ENCODE results near the gene TOMM40L. TPM values are rescaled to one million over a fixed set of nuclear protein-coding genes. Genes with fewer than 3 reads are reported as not detected.

Gene TOMM40L
- polyA plus RNA-seq, result 10 to 100 TPM in 2 of 3 donors, 1 to 10 TPM in 1; 7.9 to 11.3 (median 11.1) TPM

DNA sequence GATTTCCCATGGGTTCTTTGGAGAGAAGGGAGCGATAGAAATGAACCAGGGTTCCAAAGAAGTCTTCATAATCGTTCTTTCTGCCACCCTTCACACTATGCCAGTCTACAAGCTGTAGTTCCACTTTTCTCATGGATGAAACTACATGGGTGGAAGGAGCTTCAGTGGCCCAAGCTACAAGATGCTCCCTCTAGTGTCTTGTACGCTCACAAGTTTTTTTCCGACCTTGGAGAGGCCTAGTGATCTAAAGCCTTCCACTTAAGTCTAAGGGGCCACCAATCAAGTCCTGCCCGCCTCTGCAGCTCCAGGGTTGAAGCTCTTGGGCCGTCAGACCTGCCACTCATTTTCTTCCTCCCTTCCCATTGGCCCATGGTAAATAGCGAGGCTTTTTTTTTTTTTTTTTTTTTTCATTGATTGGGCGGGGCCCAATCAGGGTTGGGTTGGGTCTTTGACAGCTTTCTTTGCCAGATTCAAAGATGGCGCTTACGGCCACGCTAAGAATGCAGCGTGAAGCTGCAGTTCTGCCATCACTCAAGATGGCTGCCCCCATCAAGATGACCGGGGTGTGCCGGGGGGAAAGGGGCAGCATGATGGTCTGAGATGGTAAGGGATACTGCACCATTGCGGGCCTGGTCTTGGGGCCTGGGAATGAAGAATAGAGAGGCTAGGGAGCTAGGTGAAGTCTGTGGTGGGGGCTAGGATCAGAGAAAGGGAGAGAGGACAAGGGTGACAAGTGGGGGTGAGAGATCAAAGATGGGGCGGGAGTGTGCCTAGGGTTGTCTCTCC is at the start of gene TOMM40L:
Gene TOMM40L (plus strand): TSS at position 527 of the 786 bp plus-strand sequence. CDS start 430 bp downstream, outside the sequence.
- peak; percentile 89 to 92 (median 91) for DNase-seq
- Mint-ChIP-seq H3K9me3 (no peaks in the 10 kb centered on the region), H3K36me3 (peaks cover 0 to 23% (median 8%) of the 10 kb centered on the region in 3 donors), H3K4me3 (peak within 1 kb of the TSS; percentile 85 to 98 (median 97)), H3K27ac (peak within 1 kb of the TSS; percentile 77 to 94 (median 90)), H3K4me1 (peaks cover 51 to 55% of the 10 kb centered on the region in 2 donors), H3K27me3 (ENCODE audit: low read depth in 3 of 3) (peaks cover 0 to 6% (median 4%) of the 10 kb centered on the region in 3 donors)

DNA sequence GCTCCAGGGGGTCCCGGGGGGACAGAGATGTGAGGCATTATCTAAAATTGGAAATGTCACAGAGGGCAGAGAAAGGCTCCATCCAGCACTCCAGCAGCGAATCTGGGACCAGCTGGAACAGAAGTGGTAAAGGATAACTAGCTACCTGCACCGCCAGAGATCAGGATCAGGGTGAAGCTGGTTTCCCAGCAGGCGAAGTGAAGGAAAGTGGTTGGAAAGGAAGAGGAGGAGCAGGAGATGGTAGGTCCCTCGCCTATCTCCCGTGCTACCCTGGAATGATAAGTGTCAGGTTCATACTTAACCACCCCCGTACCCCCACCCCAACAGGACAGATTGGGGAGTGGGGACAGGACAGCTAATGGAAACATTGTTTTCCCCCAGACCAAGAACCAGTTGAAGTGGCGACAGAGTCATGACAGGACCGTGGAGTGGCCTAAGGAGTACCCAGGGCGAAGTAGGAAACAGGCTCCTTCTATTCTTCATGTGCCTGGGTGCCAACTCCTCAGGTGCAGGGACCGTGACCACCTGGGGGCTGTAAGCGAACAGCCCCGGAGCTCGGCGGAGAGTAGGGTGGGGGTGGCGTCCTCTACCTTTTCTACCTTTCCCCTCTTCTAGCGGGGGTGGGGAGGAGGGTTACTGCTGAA is 49.3 kb upstream of the TOMM40L start:
- no peaks in the 10 kb centered on the region for H3K9me3 Mint-ChIP-seq
- peak overlapping the region; percentile 94 to 100 (median 100) for H3K4me3 Mint-ChIP-seq
- H3K27me3 Mint-ChIP-seq (ENCODE audit: low read depth in 3 of 3), result no peaks in the 10 kb centered on the region
- no peak for DNase-seq
- H3K27ac Mint-ChIP-seq, result peak overlapping the region; percentile 98 to 100 (median 99)
- peaks cover 57 to 75% of the 10 kb centered on the region in 2 donors for H3K4me1 Mint-ChIP-seq
- peaks cover 9 to 29% (median 21%) of the 10 kb centered on the region in 3 donors for H3K36me3 Mint-ChIP-seq

GRCh38 chr1:161177112-161177935 is 48.5 kb upstream of the TOMM40L start, which contains the start of gene B4GALT3:
Gene B4GALT3, minus strand, starts transcription at chr1:161177507. Its CDS starts 1,447 bp downstream, at chr1:161176060.
- Mint-ChIP-seq H3K36me3 (peaks cover 4 to 21% (median 14%) of the 10 kb centered on the region in 3 donors), H3K27me3 (ENCODE audit: low read depth in 3 of 3) (peaks cover 0 to 2% (median 0%) of the 10 kb centered on the region in 3 donors), H3K4me1 (peaks cover 64 to 82% of the 10 kb centered on the region in 2 donors), H3K9me3 (no peaks in the 10 kb centered on the region), H3K4me3 (peak within 1 kb of the TSS; percentile 94 to 100 (median 100)), H3K27ac (peak within 1 kb of the TSS; percentile 98 to 100 (median 99))
- DNase-seq, result peak; percentile 90 to 91 (median 91)

GRCh38 chr1:161177936-161178244 is 48.0 kb upstream of the TOMM40L start:
- peaks cover 70 to 82% of the 10 kb centered on the region in 2 donors for H3K4me1 Mint-ChIP-seq
- H3K27ac Mint-ChIP-seq, result peak overlapping the region; percentile 98 to 100 (median 99)
- H3K36me3 Mint-ChIP-seq, result peaks cover 5 to 16% (median 14%) of the 10 kb centered on the region in 3 donors
- peaks cover 0 to 4% (median 0%) of the 10 kb centered on the region in 3 donors for H3K27me3 Mint-ChIP-seq (ENCODE audit: low read depth in 3 of 3)
- H3K4me3 Mint-ChIP-seq, result peak overlapping the region; percentile 94 to 100 (median 100)
- H3K9me3 Mint-ChIP-seq, result no peaks in the 10 kb centered on the region
- no peak for DNase-seq

- peaks cover 83 to 92% of the 10 kb centered on the region in 2 donors for H3K4me1 Mint-ChIP-seq
- H3K27me3 Mint-ChIP-seq (ENCODE audit: low read depth in 3 of 3), result peaks cover 0 to 7% (median 5%) of the 10 kb centered on the region in 3 donors
- H3K36me3 Mint-ChIP-seq, result peaks cover 2 to 3% (median 3%) of the 10 kb centered on the region in 3 donors
- no peaks in the 10 kb centered on the region for H3K9me3 Mint-ChIP-seq
- peak overlapping the region in 4 of 5 donors; percentile 21 to 60 (median 41) for H3K4me3 Mint-ChIP-seq
- peak overlapping the region in 5 of 6 donors; percentile 73 to 90 (median 84) for H3K27ac Mint-ChIP-seq
- DNase-seq, result no peak
Observed at GRCh38 chr1:161179698-161180097, 46.2 kb upstream of the TOMM40L start.

GRCh38 chr1:161180639-161181038 is 45.2 kb upstream of the TOMM40L start:
- no peak for DNase-seq
- peak overlapping the region; percentile 18 to 63 (median 36) for H3K4me3 Mint-ChIP-seq
- H3K4me1 Mint-ChIP-seq, result peaks cover 84 to 92% of the 10 kb centered on the region in 2 donors

DNA sequence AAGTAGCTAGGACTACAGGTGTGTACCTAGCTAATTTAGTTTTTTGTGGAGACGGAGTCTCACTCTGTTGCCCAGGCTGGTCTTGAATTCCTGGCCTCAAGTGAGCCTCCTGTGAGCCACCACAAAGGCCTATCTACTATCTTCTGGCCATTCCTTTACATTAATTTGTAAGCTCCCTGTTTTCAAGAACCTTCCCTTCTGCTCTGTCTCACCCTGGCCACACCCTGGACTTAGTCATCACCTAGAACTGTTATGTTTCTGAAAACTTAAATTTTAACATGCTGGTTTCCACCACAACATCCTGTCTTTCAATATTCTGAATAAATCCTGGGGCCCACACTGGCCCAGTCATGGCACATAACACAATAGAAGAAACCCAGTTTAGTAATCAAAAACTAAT is 43.6 kb upstream of the TOMM40L start:
- H3K4me3 Mint-ChIP-seq, result peak overlapping the region; percentile 78 to 85 (median 83)
- H3K4me1 Mint-ChIP-seq, result peaks cover 84 to 92% of the 10 kb centered on the region in 2 donors
- peaks cover 0 to 13% (median 9%) of the 10 kb centered on the region in 3 donors for H3K27me3 Mint-ChIP-seq (ENCODE audit: low read depth in 3 of 3)

More at GRCh38 chr1:161180639-161181038, 45.2 kb upstream of the TOMM40L start:
- Mint-ChIP-seq H3K27ac (peak overlapping the region; percentile 67 to 95 (median 88)), H3K27me3 (ENCODE audit: low read depth in 3 of 3) (peaks cover 0 to 13% (median 9%) of the 10 kb centered on the region in 3 donors), H3K36me3 (peaks cover 0 to 3% (median 3%) of the 10 kb centered on the region in 3 donors), H3K9me3 (no peaks in the 10 kb centered on the region)

GRCh38 chr1:161185282-161185682 is 40.6 kb upstream of the TOMM40L start:
- Mint-ChIP-seq H3K9me3 (no peaks in the 10 kb centered on the region), H3K27me3 (ENCODE audit: low read depth in 3 of 3) (peaks cover 0 to 13% (median 9%) of the 10 kb centered on the region in 3 donors), H3K36me3 (peaks cover 0 to 3% (median 2%) of the 10 kb centered on the region in 3 donors), H3K27ac (peak overlapping the region; percentile 88 to 94 (median 94)), H3K4me3 (peak overlapping the region; percentile 80 to 85 (median 83)), H3K4me1 (peaks cover 80 to 90% of the 10 kb centered on the region in 2 donors)
- peak; percentile 82 to 87 (median 83) for DNase-seq

More for the DNA sequence above, 43.6 kb upstream of the TOMM40L start:
- peaks cover 0 to 3% (median 3%) of the 10 kb centered on the region in 3 donors for H3K36me3 Mint-ChIP-seq
- DNase-seq, result peak; percentile 61 to 70 (median 66)
- peak overlapping the region; percentile 88 to 99 (median 96) for H3K27ac Mint-ChIP-seq
- no peaks in the 10 kb centered on the region for H3K9me3 Mint-ChIP-seq

GRCh38 chr1:161185732-161186311 is 40.0 kb upstream of the TOMM40L start:
- Mint-ChIP-seq H3K4me1 (peaks cover 74 to 85% of the 10 kb centered on the region in 2 donors), H3K9me3 (no peaks in the 10 kb centered on the region), H3K27me3 (ENCODE audit: low read depth in 3 of 3) (peaks cover 0 to 13% (median 9%) of the 10 kb centered on the region in 3 donors), H3K4me3 (peak overlapping the region; percentile 80 to 85 (median 83)), H3K36me3 (peaks cover 0 to 3% (median 0%) of the 10 kb centered on the region in 3 donors), H3K27ac (peak overlapping the region; percentile 88 to 94 (median 94))
- DNase-seq, result no peak

DNA sequence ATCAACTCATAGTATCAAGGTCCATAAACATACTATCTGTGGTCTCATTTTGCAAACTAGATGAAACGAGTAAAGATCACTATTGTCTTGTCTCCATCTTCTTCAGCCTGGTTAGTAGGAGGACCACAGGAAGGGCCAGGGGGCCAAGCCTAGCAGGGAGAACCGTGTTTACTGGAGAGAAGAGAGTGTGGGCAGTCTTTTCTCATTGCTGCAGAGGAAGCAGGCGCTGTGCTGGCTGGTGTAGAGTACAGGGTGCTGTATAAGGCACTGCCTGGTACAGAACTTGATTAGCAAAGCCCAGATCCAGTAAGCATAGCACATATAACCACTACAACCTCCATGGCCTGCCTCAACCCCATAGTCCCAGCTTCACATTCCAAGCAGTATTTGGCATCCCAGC is 38.5 kb upstream of the TOMM40L start:
- Mint-ChIP-seq H3K36me3 (peaks cover 0 to 3% (median 0%) of the 10 kb centered on the region in 3 donors), H3K9me3 (no peaks in the 10 kb centered on the region), H3K4me1 (peaks cover 70 to 75% of the 10 kb centered on the region in 2 donors), H3K4me3 (peak overlapping the region in 4 of 5 donors; percentile 30 to 69 (median 56)), H3K27ac (peak overlapping the region; percentile 88 to 94 (median 94)), H3K27me3 (ENCODE audit: low read depth in 3 of 3) (peaks cover under 1 to 13% (median 7%) of the 10 kb centered on the region in 3 donors)
- no peak for DNase-seq

DNA sequence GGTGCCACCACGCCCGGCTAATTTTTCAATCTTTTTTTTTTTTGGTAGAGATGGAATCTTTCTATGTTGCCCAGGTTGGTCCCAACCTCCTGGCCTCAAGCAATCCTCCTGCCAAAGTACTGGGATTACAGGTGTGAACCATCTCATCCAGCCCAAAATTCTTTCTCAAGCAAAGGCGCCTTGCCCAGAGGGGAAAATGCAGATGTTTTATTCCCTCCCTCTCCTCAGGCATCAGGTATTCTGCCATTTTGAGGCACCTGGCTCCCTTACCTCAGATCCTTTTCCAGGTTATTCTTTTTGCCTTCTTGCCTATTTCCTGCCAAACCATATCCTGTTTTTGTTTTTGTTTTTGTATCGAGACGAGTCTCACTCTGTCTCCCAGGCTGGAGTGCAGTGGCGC is 37.5 kb upstream of the TOMM40L start:
- no peaks in the 10 kb centered on the region for H3K9me3 Mint-ChIP-seq
- peaks cover 2 to 13% (median 4%) of the 10 kb centered on the region in 3 donors for H3K27me3 Mint-ChIP-seq (ENCODE audit: low read depth in 3 of 3)
- H3K27ac Mint-ChIP-seq, result peak overlapping the region in 5 of 6 donors; percentile 75 to 93 (median 79)
- H3K4me1 Mint-ChIP-seq, result peaks cover 72 to 75% of the 10 kb centered on the region in 2 donors
- no peaks in the 10 kb centered on the region for H3K36me3 Mint-ChIP-seq
- no peak for DNase-seq
- no peak overlapping the region for H3K4me3 Mint-ChIP-seq

DNA sequence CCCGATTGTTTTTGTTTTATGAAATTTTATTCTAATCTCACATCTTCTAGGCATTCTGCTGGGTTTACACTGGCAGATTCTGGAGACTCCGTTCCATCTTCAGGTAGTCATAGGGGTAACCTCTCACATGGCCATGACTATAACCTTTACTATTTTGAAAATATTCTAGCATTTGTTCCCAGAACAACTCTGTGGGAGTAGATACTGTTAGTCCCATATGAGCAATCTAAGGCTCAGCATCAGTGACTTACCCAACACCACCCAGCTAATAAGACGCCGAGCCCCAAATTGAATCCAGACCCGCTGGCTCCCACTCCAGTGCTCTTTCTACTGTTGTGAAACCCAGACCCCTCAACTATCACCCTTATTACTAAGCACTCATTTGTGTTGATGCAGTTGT is 36.8 kb upstream of the TOMM40L start:
- H3K36me3 Mint-ChIP-seq, result no peaks in the 10 kb centered on the region
- no peaks in the 10 kb centered on the region for H3K9me3 Mint-ChIP-seq
- no peak for DNase-seq
- H3K27ac Mint-ChIP-seq, result peak overlapping the region in 5 of 6 donors; percentile 20 to 68 (median 55)
- H3K4me3 Mint-ChIP-seq, result no peak overlapping the region
- H3K27me3 Mint-ChIP-seq (ENCODE audit: low read depth in 3 of 3), result peaks cover 2 to 10% (median 4%) of the 10 kb centered on the region in 3 donors
- H3K4me1 Mint-ChIP-seq, result peaks cover 71 to 75% of the 10 kb centered on the region in 2 donors
